Endometrium (tissue), 2 donors: ENCODE measurements around the gene NDUFAF2.
"Not testable (repeated sequence)": the region's sequence is repeated elsewhere in the genome, so short reads cannot be mapped to it uniquely, and the experiment has no call there.

Source experiments
- FAIRE-seq: peaks from 2 replicates; lab custom pipeline; 2012; peaks lifted over from hg19 to GRCh38; lab: Jason Lieb, UNC
- donor health status: control.
- donor health status: control.

The NDUFAF2 gene

GRCh38 chr5:61050292-61050691 is 105.3 kb downstream of the NDUFAF2 start:
- no peak for FAIRE-seq

DNA sequence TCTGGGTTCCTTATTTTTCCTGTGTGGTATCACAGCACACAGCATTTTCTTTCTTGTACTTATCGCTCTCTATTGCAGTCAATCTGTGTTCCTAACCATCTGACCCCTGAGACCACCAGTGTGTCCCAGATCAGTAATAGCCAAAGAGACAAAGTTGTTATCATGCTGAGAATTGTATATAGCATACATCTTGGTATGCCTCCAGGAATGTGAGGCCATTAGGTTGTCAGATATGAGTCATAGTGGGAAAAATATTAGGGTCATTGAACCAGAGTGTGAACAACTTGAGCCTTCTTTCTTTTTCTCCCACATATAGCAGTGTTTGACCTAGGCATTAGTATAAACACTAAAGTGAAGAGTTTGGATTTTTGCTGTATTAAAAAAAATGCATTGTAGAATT is 106.3 kb downstream of the NDUFAF2 start:
- no peak for FAIRE-seq

DNA sequence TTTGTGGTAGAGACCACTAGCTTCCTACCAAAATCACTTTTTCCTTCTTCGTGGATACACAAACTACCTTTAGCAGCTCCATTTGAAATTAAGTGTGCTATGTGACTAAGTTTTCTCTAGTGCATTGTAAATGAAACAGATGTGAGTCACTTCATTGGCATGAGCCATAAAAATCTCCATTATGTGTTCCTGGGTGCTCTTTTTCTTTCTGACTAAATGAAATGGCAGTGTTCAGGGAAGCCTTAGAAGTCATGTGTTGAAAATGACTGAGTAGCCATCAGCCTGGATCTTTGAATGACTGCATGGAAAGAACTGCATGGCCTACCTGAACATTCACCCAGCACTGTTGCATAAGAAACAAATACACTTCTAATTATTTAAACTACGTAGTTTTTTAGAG is 107.9 kb downstream of the NDUFAF2 start:
- FAIRE-seq: no peak

GRCh38 chr5:61053937-61054336 is 108.9 kb downstream of the NDUFAF2 start:
- no peak for FAIRE-seq

DNA sequence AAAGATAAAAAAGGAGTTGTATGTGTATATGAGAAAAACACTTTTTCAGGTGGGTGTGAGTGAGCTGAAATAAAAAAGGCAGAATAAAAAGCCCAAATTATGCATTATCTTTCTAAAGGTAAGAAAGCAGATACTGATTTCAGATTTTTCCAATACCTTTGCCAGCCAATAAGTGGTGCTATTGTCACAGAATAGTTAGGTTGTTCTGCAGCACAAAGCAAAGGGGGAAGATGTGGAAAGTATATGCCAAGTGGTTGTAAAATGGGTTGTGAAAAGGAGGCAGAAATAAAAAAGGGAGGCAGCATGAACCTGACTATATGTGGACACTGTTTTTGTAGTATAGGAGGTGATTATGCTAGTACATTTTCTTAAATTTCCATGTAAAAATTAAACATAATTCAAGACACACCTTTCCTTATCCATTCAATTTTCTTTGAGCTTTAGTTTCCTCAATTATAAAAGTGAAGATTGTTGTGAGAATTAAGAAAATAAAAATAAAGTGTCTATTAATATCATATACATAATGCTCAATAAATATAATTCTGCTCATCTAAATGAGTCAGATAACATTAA is 110.5 kb downstream of the NDUFAF2 start:
- no peak for FAIRE-seq

GRCh38 chr5:61059499-61059898 is 114.5 kb downstream of the NDUFAF2 start:
- no peak for FAIRE-seq

DNA sequence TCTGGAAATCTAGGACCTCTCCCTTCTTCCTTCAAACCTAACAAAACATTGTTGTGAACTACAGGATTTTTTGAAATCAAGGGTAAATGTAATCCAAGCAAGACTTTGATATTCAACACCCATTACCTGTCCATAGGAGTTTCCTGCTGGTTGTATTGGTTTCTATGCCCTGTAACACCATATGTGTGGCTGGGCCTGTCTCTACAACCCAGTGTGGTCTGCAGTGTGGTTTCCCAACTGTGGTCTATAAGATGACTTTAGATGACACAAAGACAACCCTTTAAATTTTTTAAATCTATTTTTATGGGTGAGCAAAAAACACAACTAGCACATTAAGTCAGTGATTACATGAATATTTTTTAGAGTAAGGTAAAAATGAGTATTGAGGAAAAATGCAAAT is 124.1 kb downstream of the NDUFAF2 start:
- FAIRE-seq: no peak

DNA sequence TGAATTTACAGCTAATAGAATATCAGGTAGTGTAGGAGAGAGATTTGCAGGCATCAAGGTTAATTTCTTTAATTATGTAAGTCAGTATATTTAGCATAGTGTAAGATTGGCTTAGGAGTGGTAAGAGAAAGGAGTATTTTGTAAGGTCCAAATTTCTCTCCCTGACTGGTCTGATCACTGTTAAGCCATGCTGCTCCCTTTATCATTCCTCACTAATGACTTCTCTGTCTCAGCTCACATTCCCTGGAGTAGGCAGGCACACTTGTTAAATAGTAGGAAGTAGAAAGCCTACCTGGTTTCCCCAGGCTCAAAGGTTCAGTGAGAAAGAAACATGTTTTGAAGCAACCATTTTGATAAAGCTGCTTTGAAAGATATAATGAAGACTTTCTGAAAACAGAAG is 126.5 kb downstream of the NDUFAF2 start:
- no peak for FAIRE-seq

GRCh38 chr5:61076626-61077025 is 131.6 kb downstream of the NDUFAF2 start:
- FAIRE-seq: no peak

GRCh38 chr5:61081741-61082140 is 136.7 kb downstream of the NDUFAF2 start:
- FAIRE-seq: no peak

- no peak for FAIRE-seq
Observed at GRCh38 chr5:61082516-61083280, 137.7 kb downstream of the NDUFAF2 start.

- no peak for FAIRE-seq
Observed at GRCh38 chr5:61084658-61085057, 139.7 kb downstream of the NDUFAF2 start.

- no peak for FAIRE-seq
Observed at GRCh38 chr5:61085885-61086284, 140.9 kb downstream of the NDUFAF2 start.

DNA sequence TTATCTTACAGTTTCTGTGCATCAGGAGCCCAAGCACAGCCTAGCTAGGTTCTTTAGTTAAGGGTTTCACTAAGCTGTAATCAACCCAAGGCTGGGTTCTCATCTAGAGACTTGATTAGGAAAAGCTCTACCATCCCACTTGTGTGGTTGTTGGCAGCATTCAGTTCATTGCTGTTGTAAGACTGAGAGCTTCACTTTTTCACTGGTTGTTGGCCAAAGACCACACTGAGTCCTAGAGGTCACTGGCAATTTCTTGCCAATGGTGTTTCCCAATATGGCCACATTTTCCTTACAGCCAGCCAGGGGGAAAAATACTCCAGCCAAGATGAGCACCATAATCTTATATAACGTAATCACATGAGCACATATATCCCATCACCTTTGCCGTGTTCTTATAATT is 142.9 kb downstream of the NDUFAF2 start:
- FAIRE-seq: no peak

DNA sequence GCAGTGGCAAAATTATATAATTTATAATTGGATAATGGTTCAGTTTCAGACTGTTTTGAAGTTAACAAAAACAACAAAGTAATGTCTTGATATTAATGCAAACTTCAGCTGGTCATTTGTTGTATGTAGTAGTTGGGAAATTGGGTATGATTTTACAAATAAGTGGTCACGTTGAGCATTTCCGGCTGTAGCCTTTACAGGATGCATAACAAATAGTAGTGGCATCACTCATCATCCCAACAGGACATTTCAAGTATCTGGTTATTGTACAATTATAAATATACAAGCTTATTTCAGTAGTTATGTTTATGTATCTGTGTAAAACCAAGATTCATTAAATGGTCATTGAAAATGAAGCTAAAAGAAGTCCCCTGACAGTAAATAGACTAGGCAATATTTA is 144.3 kb downstream of the NDUFAF2 start:
- FAIRE-seq: no peak

DNA sequence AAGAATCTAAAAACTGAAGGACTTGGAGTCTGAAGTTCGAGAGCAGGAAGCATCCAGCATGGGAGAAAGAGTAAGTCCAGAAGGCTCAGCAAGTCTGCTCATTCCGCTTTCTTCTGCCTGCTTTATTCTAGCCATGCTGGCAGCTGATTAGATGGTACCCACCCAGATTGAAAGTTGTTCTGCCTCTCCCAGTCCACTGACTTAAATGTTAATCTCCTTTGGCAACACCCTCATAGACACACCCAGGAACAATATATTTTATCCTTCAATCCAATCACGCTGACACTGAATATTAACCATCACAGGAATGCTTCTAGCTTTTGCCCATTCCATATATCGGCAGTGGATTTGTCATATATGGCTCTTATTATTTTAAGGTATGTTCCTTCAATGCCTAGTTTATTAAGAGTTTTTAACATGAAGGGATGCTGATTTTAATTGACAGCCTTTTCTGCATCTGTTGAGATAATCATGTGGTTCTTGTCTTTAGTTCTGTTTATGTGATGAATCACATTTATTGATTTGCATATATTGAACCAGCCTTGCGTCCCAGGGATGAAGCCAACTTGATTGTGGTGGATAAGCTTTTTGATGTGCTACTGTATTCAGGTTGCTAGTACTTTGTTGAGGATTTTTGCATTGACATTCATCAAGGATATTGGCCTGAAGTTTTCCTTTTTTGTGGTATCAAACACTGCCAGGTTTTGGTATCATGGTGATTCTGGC is 148.2 kb downstream of the NDUFAF2 start:
- not testable (repeated sequence) for FAIRE-seq

DNA sequence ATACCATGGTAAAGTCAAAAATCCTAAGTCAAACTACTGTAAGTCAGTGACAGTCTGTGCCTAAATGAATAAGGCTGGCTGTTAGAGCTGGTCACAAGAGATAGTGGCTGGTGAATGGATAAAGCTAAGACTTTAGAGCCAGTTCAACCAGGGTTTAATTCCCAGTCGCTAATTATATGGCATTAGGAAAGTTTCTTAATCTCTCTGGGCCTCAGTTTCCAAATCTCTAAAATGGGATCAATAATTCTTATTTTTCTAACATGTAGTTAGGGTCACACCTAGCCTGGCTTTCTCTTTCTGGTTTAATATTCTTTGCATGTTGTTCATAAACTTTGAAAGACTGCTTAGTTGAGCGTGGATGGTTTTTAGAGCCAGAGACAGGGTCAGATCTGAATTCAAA is 152.5 kb downstream of the NDUFAF2 start:
- FAIRE-seq: no peak

DNA sequence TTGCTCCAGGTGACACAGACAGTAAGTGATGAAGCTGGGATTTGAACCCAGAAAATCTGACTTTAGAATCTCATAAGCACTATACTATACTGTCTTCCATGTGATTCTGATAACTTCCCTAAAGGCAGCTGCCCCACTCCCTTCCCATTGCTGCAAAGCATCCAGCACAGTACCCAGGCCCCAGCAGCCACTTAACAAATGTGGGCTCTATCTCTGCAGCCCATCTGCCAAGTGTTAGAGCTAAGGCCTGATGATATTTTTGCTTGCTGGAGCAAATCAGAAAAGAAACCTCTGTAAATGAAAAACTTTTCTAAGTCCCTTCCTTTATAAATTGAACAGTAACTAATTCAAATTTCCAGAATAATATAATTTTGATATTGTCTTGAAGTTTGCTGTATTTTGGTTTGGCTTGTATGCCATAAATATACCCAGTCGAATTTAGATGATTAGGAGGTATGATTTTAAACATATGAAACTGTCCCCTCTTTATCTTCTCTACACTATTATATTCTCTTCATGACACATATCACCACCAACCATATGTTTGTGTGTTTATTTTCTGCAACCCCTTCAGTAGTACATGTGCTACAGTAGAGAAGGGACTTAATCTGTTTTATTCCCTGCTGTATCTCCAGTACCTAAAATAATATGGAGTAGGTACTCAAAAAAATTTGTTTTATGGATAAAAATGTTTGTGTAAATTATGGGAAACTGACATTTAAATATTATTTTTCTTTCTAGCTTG is 153.4 kb downstream of the NDUFAF2 start:
- no peak for FAIRE-seq

DNA sequence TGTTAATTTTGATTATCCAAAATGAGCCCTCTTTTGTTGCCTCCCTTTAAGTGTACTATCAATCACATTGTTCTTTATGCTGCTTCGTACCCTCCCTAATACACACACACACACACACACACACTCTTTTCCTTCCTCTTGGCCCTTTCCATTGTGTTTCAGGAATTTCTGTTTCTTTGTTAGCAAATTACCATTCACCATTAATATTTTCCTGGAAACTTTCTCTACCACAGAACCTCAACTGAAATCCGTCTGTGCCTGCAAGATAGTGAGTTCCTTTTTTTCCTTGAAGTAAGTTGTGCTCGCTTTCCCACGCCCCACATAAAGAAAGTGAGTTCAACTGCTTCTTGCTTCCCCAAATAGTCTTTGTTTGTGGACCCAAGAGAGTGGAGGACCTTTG is 155.4 kb downstream of the NDUFAF2 start:
- no peak for FAIRE-seq

DNA sequence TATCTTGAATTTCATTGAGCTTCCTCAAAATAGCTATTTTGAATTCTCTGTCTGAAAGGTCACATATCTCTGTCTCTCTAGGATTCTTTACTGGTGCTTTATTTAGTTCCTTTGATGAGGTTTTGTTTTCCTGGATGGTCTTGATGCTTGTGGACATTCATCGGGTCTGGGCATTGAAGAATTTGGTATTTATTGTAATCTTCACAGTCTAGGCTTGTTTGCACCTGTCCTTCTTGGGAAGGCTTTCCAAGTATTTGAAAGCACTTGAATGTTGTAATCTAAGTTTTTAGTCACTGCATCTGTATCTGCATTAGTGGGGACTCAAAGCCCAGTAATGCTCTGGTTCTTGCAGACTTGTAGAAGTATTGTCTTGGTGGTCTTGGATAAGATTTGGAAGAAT is 169.4 kb downstream of the NDUFAF2 start:
- FAIRE-seq: no peak

DNA sequence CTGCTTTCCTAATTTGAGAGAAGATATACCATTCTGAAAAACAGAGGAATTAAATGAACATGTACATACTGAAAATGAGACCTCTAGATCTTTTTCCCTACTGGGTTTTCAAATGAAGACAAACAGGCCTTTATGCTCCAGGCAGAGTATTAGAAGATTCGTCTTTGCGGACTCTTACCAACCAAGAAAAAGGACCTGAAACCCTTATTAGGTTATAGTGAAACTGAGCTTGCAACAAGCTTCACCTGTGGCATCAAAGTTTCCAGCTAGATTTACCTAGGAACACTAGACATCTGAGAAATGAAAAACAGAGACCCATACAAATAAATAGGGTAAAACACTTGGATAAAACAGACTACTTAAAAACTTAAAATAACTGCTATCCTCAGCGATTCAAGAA is 171.0 kb downstream of the NDUFAF2 start:
- FAIRE-seq: no peak

DNA sequence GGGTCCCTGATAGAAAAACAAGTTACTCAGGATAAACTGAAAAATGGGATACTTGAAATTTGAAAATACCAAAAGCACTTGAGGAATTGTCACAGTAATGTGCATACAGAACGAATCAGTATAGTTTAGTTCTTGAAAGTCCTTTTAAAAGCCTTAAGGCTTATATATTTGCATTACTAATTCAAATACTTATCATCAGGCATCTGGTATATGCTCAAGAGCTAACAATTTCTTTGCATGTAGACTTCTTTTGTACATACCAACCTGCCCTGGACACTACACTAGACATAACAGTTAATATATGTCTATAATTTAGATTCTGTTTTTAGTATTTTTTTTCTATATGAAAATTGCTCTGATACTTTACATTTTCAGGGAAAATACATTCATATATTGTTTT is 174.1 kb downstream of the NDUFAF2 start:
- no peak for FAIRE-seq

DNA sequence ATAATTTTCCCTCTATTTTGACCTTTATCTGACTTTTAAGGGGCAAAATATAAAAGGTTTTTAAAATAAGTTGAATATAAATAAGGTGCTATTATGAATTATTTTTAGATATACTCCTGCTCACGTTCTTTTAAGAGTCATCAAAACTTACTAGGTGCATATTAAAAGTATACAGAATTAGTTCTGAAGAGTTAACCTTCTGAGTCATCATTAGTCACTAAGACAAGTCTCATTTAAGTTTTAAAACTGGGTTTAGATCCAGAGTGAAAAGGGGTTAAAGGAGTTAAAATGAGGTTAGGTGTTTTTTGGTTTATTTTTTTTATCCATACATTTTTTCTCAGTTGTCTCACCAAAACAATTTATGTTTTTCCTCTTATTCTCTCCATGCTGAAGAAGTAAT is 175.5 kb downstream of the NDUFAF2 start:
- FAIRE-seq: no peak
